ENCODE data around the gene FAM9C.

Gene FAM9C

DNA sequence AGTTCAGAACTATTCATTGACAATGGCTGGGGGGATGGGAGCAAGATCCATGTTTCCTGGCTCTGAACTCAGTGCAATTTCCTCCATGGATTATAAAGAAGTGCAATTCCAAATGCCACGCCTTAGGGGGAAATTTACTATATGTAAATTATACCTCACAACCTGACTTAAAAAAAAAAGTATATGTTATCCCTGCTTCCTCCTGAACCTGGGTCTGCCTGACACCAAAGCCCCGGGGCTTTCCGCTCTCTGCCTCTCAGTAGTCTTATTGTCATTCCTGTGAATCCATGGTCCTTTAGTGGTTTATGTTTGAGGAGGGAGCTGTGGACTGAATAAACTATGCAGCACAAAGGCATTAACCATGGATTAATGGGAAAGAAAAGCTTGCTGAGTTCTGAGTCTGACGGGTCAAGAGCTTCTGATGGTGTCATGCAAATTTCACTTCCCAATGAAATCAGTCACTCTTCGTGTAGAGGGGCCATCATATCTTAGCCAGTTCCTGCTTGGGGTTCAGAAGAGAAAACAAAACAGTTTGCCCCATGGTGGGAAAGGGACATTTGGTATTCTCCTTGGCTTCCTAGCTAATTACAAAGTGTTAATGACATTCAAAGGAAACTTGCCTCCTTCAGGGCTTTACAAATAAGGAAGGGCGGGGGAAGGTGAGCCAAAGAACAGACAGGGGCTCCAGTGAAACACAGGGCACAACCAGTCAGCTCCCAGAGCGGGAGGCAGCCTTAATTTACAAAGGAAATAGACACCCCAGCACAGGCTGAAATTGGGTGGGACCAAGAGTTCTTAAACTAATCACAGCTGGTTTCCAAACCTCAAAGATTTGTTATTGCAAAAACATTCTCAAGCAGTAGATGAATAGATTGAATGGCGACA lies 14.3 kb downstream of the FAM9C start:
- FAIRE-seq (no peak), DNase-seq (ENCODE audit: insufficient read length, low spot score) (no peak)
- TF ChIP-seq CTCF (IDR thresholded peaks at IDR 0.05; ENCODE audit: insufficient read depth, missing control alignments) = no peak

DNA sequence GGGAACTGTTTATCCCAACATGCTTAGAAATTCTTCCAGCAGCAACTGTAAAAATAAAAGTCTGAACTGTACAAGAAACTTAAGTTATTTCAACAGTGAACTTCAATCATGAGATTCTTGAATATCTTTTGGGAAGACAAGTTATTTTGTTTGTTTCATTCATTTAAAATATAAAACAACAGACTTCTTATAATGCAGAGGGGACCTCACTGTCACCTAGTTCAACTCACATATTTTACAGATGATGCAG lies 14.9 kb downstream of the FAM9C start:
- no peak for FAIRE-seq
- TF ChIP-seq CTCF (IDR thresholded peaks at IDR 0.05; ENCODE audit: insufficient read depth, missing control alignments) = no peak

DNA sequence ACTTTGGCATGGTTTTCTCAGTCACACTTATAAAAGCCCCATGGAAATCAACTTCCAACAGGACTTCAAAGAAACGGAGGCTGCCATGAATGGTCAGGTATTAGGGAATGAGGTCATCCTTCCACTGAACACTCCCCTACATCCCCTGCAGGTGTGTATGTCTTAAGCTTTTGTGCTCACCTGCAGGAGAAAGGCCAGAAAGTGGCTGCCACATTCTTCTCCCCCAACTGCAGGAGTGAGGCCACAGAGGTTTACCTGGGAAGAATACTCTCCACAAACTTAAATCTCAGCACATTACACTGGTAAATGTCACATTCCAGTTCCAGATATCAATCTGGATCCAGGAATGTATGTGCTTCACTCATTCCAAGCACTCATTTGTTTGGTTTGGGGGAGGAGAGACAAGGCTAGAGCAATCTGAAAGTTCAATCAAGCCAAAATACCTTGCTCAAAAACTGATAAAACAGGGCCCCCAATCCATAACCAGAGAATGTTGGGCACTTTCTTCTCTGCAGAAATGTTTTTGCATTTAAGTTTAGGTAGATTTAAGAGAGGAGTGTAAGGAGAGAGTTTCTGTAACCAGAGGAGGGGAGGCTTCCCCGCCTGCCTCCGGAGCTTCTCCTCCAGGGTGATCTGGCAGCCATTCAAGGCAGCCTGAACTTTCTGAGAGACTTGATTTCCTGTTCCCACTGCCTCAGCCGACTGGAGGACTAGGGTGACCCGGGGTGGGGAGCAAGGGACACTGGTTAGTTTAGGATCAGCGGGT lies 15.4 kb downstream of the FAM9C start:
- FAIRE-seq = no peak
- no peak for DNase-seq (ENCODE audit: insufficient read length, low spot score)
- TF ChIP-seq CTCF (IDR thresholded peaks at IDR 0.05; ENCODE audit: insufficient read depth, missing control alignments) = no peak

More for the DNA sequence above, 14.9 kb downstream of the FAM9C start:
- DNase-seq (ENCODE audit: insufficient read length, low spot score) = no peak

DNA sequence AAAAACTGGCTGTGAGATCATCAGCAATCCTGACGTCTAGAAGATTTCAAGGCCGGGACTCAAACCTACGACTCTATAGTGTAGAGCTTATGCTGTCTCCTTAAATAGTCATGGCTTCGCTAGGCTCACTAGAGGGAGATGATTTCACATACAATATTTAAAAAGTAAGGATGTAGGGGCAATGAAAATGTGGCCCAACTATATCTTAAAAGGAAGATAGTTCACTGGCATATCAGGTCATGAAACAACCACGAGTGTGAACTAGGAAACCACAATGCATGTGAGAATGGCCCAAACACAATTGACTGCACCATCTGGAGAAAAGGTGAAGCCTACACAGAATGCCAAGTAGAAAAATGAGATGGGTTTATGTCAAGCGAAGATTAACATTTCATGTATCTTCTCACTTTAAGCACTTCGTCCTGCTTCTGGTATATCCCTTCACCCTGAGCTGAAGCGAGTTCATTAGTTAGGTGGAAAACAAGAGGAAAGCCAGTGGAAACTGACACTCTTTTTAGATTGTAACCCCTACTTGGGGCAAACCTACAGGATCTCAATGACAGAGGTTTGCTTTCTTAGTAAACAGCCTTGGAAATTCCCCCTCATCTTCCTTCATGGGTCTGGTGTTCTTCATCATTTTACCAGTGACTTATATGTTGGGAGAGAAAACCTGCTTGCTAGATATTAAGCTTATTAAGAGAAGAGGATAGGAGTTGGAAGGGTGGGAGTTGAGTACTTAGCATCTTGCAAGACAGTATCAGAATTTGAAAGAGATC lies 17.4 kb downstream of the FAM9C start:
- FAIRE-seq = no peak
- DNase-seq (ENCODE audit: insufficient read length, low spot score) = no peak
- TF ChIP-seq CTCF (IDR thresholded peaks at IDR 0.05; ENCODE audit: insufficient read depth, missing control alignments) = no peak

- FAIRE-seq (no peak), DNase-seq (ENCODE audit: insufficient read length, low spot score) (no peak)
- TF ChIP-seq CTCF (IDR thresholded peaks at IDR 0.05; ENCODE audit: insufficient read depth, missing control alignments) = no peak
Observed at GRCh38 chrX:13024986-13025385, 19.4 kb downstream of the FAM9C start.

DNA sequence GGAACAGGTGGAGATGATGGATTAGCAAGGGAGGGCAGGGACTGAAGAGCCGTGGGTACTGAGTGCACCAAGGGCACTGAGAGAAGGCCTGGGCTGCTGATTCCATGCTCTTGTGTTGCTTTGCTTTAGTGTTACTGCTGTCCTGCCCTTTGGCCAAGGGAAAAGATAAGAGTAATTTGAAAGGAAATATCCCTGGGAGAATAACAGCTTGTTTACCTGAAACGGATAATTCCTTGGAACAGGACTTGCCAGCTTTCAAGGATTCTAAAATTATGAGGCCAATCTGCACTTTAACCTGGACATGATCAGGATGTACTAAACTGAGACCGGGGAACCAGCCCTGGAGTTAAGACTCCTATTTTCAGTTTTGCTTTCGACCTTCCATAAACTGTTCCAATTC lies 20.4 kb downstream of the FAM9C start:
- FAIRE-seq (no peak), DNase-seq (ENCODE audit: insufficient read length, low spot score) (no peak)
- no peak for TF ChIP-seq CTCF (IDR thresholded peaks at IDR 0.05; ENCODE audit: insufficient read depth, missing control alignments)

All from D721Med (cell line).